Stromal cell of bone marrow (primary cell): ENCODE data around the gene GRIPAP1.

Experiments
- DNase-seq: peaks from one replicate; pipeline ENCODE4 v3.0.0-alpha.2; 2012; ENCODE audit warnings: low read depth

Gene GRIPAP1

GRCh38 chrX:48960291-48960690 is 41.8 kb downstream of the GRIPAP1 start:
- no peak for DNase-seq

- peak; percentile 60 for DNase-seq
Observed at GRCh38 chrX:48958635-48959094, 43.4 kb downstream of the GRIPAP1 start.

GRCh38 chrX:48957827-48958634 is 44.0 kb downstream of the GRIPAP1 start:
- peak; percentile 93 for DNase-seq

- DNase-seq = no peak
Observed at GRCh38 chrX:48957477-48957826, 44.6 kb downstream of the GRIPAP1 start, which contains the start of gene OTUD5. Gene OTUD5, minus strand, starts transcription at chrX:48957607. Its CDS starts 37 bp downstream, at chrX:48957570.

GRCh38 chrX:48956728-48957414 is 45.2 kb downstream of the GRIPAP1 start:
- DNase-seq = no peak

- no peak for DNase-seq
Observed at GRCh38 chrX:48948589-48948988, 53.5 kb downstream of the GRIPAP1 start.

GRCh38 chrX:48945517-48946348 is 56.3 kb downstream of the GRIPAP1 start:
- peak; percentile 20 for DNase-seq

GRCh38 chrX:48942895-48943294 is 59.2 kb downstream of the GRIPAP1 start:
- no peak for DNase-seq

- no peak for DNase-seq
Observed at GRCh38 chrX:48940404-48940955, 61.6 kb downstream of the GRIPAP1 start.

GRCh38 chrX:48939524-48940228 is 62.4 kb downstream of the GRIPAP1 start:
- DNase-seq = no peak

- no peak for DNase-seq
Observed at GRCh38 chrX:48938721-48939425, 63.2 kb downstream of the GRIPAP1 start.

- DNase-seq = no peak
Observed at GRCh38 chrX:48937054-48937907, 64.8 kb downstream of the GRIPAP1 start.

GRCh38 chrX:48936429-48937053 is 65.5 kb downstream of the GRIPAP1 start:
- DNase-seq = no peak

GRCh38 chrX:48935301-48935670 is 66.8 kb downstream of the GRIPAP1 start:
- no peak for DNase-seq

GRCh38 chrX:48934581-48935300 is 67.3 kb downstream of the GRIPAP1 start:
- no peak for DNase-seq

GRCh38 chrX:48933757-48934156 is 68.3 kb downstream of the GRIPAP1 start:
- no peak for DNase-seq

- DNase-seq = no peak
Observed at GRCh38 chrX:48927736-48928382, 74.2 kb downstream of the GRIPAP1 start.

- DNase-seq = no peak
Observed at GRCh38 chrX:48927123-48927522, 74.9 kb downstream of the GRIPAP1 start.
